ENCODE data around the gene SPOCK2. TPM values are rescaled to one million over a fixed set of nuclear protein-coding genes. Genes with fewer than 3 reads are reported as not detected.
"Not testable (repeated sequence)": the region's sequence is repeated elsewhere in the genome, so short reads cannot be mapped to it uniquely, and the experiment has no call there.

The SPOCK2 gene
- total RNA-seq, 1 donor = 0.36 TPM

DNA sequence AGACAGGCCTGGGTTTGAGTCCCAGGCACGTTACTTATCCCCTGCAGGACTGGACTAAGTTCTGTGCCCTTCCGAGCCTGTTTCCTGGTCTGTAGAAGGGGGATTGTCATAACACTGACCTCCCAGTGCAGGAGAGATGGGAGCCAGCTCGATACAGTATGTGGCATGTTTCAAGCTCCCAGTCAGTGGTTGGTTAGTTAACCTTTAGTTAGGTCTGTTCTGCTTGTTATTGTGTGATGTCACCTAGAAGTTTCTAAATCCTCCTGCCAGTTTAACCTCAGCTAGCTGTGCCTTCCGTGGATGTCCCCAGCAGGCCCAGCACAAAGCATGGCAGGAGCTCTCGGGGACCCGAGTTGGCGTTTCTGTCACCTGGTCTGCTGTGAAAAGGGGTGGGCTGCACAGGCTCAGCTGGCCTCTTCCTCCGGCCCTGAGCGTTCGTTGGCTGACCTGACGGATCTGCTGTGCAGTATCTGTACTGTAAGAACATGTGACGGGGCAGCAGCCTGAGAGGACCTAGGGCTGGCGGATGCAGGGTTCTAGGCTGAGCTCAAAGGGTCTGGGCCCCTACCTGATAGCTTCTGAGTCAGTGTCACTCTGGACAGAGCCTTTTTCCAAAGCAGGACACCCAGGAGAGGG is 53.0 kb downstream of the SPOCK2 start:
- no peak for DNase-seq (ENCODE audit: low read depth)
- TF ChIP-seq, protein P1, sequence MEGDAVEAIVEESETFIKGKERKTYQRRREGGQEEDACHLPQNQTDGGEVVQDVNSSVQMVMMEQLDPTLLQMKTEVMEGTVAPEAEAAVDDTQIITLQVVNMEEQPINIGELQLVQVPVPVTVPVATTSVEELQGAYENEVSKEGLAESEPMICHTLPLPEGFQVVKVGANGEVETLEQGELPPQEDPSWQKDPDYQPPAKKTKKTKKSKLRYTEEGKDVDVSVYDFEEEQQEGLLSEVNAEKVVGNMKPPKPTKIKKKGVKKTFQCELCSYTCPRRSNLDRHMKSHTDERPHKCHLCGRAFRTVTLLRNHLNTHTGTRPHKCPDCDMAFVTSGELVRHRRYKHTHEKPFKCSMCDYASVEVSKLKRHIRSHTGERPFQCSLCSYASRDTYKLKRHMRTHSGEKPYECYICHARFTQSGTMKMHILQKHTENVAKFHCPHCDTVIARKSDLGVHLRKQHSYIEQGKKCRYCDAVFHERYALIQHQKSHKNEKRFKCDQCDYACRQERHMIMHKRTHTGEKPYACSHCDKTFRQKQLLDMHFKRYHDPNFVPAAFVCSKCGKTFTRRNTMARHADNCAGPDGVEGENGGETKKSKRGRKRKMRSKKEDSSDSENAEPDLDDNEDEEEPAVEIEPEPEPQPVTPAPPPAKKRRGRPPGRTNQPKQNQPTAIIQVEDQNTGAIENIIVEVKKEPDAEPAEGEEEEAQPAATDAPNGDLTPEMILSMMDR (IDR thresholded peaks at IDR 0.05; ENCODE audit: insufficient read depth, low read length) = no peak
- H3K4me3 ChIP-seq (ENCODE audit: low read depth, low read length) = no peak overlapping the region

DNA sequence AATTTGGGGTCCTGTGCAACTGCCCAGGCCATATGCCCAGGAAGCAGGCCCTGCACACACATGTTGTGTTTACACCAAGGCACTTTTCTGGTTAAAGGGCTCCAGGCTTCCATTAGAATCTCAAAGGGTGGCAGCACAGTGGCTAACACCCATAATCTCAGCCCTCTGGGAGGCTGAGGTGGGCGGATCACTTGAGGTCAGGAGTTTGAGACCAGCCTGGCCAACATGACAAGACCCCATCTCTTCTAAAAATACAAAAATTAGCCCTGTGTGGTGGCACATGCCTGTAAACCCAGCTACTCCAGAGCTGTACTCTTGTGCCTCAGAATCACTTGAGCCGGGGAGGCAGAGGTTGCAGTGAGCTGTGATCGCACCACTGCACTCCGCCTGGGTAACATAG is 53.6 kb downstream of the SPOCK2 start:
- no peak for DNase-seq (ENCODE audit: low read depth)
- TF ChIP-seq, protein P1 (IDR thresholded peaks at IDR 0.05; ENCODE audit: insufficient read depth, low read length) = no peak
- no peak overlapping the region for H3K4me3 ChIP-seq (ENCODE audit: low read depth, low read length)

DNA sequence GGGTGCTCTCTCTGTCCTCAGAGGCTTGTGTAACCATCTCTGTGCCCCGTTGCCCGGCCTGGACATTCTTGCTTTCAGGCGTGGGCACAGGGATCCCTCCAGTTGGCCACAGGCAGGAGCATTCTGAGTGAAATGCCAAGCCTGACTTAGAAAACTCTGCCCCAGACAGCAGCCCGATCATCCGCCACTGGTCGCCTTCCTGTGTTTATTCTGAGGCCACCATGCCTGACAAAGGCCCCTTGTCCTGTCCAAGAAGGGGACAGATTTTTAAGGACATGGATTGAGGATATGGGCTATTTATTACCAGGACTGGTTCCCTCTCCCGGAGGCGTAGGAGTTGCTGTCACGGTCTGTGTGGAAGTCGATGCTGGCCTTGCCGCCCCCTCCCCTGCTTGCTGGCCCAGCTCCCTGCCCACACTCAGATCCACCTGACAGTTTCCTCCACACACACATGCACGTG is 54.3 kb downstream of the SPOCK2 start:
- TF ChIP-seq, protein P1 (IDR thresholded peaks at IDR 0.05; ENCODE audit: insufficient read depth, low read length) = no peak
- no peak overlapping the region for H3K4me3 ChIP-seq (ENCODE audit: low read depth, low read length)
- no peak for DNase-seq (ENCODE audit: low read depth)

DNA sequence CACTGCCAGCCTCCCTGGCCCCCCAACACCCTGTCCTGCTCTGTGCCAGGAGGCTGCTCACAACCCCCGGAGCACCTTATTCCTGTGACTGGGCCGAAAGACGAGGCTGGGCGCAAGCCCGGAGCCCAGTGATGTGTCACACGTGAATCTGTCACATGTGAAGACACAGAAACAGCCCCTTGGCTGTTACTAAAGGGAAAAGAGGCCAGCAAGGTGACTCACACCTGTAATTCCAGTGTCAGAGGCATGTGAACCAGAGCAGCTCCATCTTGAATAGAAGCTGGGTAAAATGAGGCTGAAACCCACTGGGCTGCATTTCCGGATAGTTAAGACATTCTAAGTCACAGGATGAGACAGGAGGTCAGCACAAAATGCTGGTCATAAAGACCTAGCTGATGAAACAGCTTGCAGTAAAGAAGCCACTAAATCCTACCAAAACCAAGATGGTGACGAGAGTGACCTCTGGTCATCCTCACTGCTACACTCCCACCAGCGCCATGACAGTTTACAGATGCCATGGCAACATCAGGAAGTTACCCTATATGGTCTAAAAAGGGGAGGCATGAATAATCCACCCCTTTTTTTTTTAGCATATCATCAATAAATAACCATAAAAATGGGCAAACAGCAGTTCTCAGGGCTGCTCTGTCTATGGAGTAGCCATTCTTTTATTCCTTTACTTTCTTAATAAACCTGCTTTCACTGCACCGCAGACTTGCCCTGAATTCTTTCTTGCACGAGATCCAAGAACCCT is 55.8 kb downstream of the SPOCK2 start:
- DNase-seq (ENCODE audit: low read depth); H3K4me3 ChIP-seq (ENCODE audit: low read depth, low read length): not testable (repeated sequence)

DNA sequence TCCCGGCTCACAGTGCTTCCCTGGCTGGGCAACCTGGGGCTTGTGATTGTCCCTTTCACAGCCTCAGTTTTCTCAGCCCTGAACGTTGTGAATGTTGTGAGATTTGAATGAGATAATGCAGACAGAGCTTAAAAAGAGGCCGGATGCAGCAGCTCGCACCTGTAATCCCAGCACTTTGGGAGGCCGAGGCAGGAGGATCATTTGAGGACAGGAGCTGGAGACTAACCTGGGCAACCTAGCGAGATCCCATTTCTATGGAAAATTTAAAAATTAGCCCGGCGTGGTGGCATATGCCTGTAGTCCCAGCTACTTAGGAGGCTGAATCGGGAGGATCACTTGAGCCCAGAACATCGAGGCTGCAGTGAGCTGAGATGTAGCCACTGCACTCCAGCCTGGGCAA is 56.6 kb downstream of the SPOCK2 start:
- no peak for DNase-seq (ENCODE audit: low read depth)
- TF ChIP-seq, protein P1 (IDR thresholded peaks at IDR 0.05; ENCODE audit: insufficient read depth, low read length) = no peak

DNA sequence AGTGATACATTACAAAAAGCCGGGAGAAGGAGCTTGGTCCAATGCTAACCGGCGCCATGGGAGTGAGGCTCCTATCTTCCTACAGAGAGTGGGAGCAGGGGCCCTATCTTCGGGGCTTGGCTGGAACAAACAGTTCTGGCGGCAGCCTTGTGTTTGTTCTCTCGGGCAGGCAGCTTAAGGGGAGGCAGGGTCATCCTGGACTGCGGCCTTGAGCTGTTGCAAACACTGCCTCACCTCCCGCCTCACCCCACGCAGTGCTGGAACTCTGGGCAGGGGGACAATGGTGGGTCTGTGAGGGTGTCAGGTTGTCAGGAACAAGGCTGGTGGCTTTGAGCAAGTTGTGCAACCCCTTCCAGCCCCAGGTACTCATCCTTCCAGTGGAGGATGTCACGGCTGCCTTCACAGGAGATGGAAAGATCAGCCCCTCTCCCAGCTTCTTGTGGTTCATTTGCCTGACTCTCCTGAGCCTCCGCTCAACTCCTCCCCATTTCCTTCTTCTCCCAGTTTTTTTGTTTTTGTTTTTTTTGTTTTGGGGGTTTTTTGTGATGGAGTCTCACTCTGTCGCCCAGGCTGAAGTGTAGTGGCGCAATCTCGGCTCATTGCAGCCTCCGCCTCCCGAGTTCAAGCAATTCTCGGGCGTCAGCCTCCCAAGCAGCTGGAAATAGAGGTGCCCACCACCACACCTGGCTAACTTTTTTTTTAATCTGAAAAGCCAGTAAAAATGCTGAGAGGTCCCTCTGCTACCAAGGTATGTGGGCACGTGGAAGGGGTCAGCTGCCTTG is 57.4 kb downstream of the SPOCK2 start:
- TF ChIP-seq, protein P1 (IDR thresholded peaks at IDR 0.05; ENCODE audit: insufficient read depth, low read length) = no peak
- no peak for DNase-seq (ENCODE audit: low read depth)
- no peak overlapping the region for H3K4me3 ChIP-seq (ENCODE audit: low read depth, low read length)

More for the DNA sequence above, 56.6 kb downstream of the SPOCK2 start:
- H3K4me3 ChIP-seq (ENCODE audit: low read depth, low read length) = no peak overlapping the region

DNA sequence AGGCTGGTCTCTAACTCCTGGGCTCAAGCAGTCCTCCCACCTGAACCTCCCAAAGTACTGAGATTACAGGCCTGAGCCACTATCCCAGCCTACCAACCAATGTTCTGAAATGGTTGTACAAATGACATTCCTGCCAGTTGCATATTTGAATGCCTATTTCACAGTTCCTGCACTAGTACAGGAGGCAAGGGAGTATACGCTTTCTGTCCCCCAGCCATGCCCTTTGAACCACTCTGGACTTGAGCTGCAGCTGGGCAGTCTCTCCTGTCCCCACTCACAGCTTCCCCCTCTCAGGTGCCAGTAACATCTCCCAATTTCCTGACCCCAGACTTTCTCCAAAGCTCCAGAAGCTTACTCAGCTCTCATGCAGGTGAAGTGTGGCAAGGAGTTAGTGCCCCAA is 58.9 kb downstream of the SPOCK2 start:
- TF ChIP-seq, protein P1 (IDR thresholded peaks at IDR 0.05; ENCODE audit: insufficient read depth, low read length) = no peak
- no peak overlapping the region for H3K4me3 ChIP-seq (ENCODE audit: low read depth, low read length)
- DNase-seq (ENCODE audit: low read depth) = no peak
